AG04449 (cell line): ENCODE data around the gene PGM1.

Experiments used
- CTCF ChIA-PET: fragments of 350-600 bp; formaldehyde crosslinking; extraction: SDS; loops from one replicate; lab custom pipeline; 2021; ENCODE audit warnings: antibody characterized with exemption; lab: Yijun Ruan, JAX
- POLR2A ChIA-PET: fragments of 400-600, 350-600 bp; formaldehyde crosslinking; extraction: SDS; loops from one replicate; lab custom pipeline; 2020; ENCODE audit warnings: antibody characterized with exemption, inconsistent platforms; lab: Yijun Ruan, JAX
- DNase-seq: peaks from one replicate; pipeline ENCODE4 v3.0.0-alpha.2; 2010; ENCODE audit warnings: low read depth, low spot score
- H3K4me3 ChIP-seq: 2 replicates; pipeline ENCODE4 v1.5.1; 2011; ENCODE audit warnings: low read depth, mild to moderate bottlenecking, control low read depth, low read length
- TF ChIP-seq, protein P1 (sequence below): IDR thresholded peaks from one replicate; pipeline ENCODE4 v1.5.1; 2011; ENCODE audit warnings: mild to moderate bottlenecking, moderate library complexity, low read length, control low read depth, inconsistent platforms; ENCODE audit not compliant: insufficient read depth; ENCODE audit errors: missing control alignments

The PGM1 gene

DNA sequence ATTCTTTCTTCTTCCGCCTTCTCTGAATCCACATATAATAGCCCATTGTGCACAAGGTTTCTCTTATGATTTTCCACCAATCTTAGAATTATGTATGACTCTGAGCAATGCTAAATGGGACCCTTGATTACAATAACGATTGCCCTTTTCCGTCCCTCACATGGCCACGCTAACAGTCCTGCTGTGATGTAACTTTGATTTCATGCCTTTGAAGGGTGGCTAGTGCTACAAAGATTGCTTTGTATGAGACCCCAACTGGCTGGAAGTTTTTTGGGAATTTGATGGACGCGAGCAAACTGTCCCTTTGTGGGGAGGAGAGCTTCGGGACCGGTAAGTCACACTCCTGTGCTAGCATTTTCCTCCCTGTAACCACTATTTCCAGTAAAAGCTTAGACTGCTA is 45.3 kb downstream of the PGM1 start:
- ChIA-PET CTCF (interaction anchor here (1.1 to 1.3 kb wide), 2 partner anchors 9 to 499 kb away, joined by 3 to 4 read pairs; no protein-coding TSS in a partner anchor), POLR2A (no interaction called here)
- DNase-seq = no peak
- H3K4me3 ChIP-seq = no peak overlapping the region
- TF ChIP-seq, protein P1, sequence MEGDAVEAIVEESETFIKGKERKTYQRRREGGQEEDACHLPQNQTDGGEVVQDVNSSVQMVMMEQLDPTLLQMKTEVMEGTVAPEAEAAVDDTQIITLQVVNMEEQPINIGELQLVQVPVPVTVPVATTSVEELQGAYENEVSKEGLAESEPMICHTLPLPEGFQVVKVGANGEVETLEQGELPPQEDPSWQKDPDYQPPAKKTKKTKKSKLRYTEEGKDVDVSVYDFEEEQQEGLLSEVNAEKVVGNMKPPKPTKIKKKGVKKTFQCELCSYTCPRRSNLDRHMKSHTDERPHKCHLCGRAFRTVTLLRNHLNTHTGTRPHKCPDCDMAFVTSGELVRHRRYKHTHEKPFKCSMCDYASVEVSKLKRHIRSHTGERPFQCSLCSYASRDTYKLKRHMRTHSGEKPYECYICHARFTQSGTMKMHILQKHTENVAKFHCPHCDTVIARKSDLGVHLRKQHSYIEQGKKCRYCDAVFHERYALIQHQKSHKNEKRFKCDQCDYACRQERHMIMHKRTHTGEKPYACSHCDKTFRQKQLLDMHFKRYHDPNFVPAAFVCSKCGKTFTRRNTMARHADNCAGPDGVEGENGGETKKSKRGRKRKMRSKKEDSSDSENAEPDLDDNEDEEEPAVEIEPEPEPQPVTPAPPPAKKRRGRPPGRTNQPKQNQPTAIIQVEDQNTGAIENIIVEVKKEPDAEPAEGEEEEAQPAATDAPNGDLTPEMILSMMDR = no peak

DNA sequence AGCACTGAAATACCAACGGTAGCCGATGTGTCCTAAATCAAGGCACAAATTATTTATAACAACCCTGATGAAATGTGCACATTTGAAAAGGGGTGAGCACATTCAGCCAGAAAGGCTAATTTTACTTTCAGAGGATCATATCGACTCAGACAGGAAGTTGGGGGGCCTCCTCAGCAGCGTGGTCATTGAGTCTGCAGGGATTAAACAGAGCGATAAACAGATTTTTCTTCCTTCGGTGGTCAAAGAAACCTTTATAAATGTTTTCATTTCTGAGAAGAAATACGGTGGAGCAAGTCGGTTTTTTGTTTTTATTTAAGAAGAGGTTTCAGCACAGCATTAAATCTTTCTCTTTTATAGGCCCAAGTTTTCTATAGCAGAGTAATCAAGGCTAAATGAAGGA is 45.7 kb downstream of the PGM1 start:
- POLR2A ChIA-PET = no interaction called here
- CTCF ChIA-PET = no interaction called here
- no peak for DNase-seq

DNA sequence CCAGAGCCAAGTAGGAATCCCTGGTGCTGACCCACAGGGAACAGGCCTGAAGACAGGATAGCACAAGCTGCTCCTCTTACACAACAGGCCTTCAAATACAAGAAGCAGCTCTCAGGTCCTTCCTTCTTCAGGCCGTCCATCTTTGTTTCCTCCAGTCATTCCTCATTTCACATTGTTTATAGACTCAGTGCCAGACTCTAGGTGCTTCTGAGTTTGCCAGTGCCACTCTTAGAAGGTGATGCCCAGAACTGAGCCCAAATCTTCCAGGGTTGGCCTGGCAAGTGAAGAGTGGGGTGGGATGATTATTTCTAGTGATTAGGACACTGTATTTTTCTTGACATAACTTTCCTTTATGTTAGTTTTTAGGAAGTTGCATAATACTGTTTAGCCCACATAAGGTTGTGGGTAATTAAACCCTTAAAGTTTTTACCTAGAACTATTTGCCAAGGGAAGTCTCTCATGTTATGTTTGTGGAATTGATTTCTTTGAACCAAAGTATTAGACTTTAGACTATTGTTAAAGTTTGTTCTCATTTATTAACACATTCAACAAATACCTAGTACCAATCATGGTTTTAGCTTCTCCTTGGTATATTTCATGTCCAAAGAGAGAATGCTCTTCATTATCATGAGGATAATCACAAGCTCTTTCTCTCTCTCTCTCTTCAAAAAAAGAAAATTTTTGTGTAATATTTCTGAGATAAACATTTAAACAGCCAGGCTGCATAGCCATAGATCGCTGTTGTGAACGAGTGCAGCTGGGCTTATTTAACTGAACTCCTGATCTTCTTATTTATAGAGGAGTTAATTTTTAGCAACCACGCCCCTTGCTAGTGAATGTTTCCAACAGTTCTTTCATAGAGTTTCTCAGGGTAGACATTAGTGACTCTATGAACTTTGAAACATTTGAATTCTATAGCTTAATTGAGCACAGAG is 47.7 kb downstream of the PGM1 start:
- no peak for DNase-seq
- ChIA-PET CTCF (interaction anchor here (1.0 to 1.4 kb wide), 2 partner anchors 16 to 34 kb away, joined by 3 to 4 read pairs; no protein-coding TSS in a partner anchor), POLR2A (no interaction called here)
- TF ChIP-seq, protein P1 = no peak
- no peak overlapping the region for H3K4me3 ChIP-seq

More for the DNA sequence above, 45.7 kb downstream of the PGM1 start:
- TF ChIP-seq, protein P1 = no peak
- no peak overlapping the region for H3K4me3 ChIP-seq

DNA sequence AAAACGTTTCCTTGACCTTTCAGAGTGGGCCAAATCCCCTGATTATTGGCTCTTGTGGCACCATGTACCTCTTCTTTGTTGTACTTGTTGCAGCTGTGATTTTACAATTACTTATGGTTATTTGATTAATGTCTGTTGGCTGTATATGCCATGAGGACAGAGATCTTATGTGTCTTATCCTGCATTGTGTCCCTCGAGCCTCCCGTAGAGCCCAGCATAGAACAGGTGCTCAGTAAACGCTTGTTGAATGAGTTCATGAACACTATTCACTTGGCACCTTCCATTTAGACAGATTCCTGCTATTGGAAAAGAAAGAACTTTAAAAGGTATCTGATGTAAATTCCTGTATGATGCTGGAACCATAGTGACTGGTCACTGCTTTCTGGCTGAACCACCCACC is 48.4 kb downstream of the PGM1 start:
- CTCF ChIA-PET = interaction anchor here (1.0 to 1.4 kb wide), 2 partner anchors 17 to 34 kb away, joined by 3 to 4 read pairs; no protein-coding TSS in a partner anchor
- TF ChIP-seq, protein P1 = no peak
- POLR2A ChIA-PET = no interaction called here
- H3K4me3 ChIP-seq = no peak overlapping the region
- DNase-seq = no peak

DNA sequence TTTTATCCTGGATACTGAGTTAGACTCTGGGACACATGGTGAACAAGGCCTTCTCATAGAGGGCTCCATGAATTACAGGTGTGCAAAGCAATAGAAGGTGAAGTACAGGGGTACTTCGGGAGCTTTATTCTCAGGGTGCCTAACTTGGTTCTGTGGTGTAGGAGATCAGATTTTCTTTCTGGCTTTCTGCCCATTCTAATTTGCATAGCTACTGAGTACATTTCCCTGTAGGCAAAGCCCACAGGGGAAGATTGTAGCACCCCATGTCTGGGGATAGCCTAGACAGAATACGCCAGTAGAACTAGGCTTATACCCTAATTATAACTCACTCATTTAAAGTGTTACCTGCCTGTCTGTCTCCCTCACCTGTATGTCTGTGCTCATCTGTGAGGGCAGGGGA is 49.7 kb downstream of the PGM1 start:
- ChIA-PET POLR2A (no interaction called here), CTCF (no interaction called here)
- DNase-seq = no peak
- no peak overlapping the region for H3K4me3 ChIP-seq
- TF ChIP-seq, protein P1 = no peak

DNA sequence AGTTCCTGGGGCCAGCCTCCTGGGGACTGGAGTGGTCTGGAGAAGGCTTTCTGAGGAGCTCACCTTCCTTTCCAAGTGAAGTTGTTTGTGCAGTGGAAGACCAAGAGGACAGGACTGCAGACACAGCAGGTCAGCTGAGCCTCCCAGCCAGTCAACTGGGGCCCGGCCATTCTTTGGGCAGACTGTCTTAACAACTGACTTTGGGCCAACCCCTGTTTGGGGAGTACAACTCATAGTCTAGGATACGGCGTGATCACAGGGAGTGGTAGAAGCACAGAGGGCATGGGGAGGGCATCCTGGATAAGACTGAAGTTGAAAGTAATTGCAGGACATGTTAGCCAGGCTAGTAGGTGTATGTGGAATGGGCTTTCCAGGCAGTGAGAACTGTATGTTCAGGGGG is 50.3 kb downstream of the PGM1 start:
- ChIA-PET CTCF (no interaction called here), POLR2A (no interaction called here)
- DNase-seq = no peak
- no peak overlapping the region for H3K4me3 ChIP-seq
- TF ChIP-seq, protein P1 = no peak
